Bronchial epithelial cell (primary cell): Measurements from ENCODE around the gene BCO1. TPM values are rescaled to one million over a fixed set of nuclear protein-coding genes. Genes with fewer than 3 reads are reported as not detected.

ENCODE experiments used
- DNase-seq: peaks from one replicate; pipeline ENCODE4 v3.0.0-alpha.2; 2010; ENCODE audit warnings: low read depth
- FAIRE-seq: peaks from 2 replicates; lab custom pipeline; 2011; peaks lifted over from hg19 to GRCh38; lab: Jason Lieb, UNC
- H3K27me3 ChIP-seq: 2 replicates; pipeline ENCODE4 v1.5.1; 2011; ENCODE audit warnings: low read length; ENCODE audit not compliant: control insufficient read depth, insufficient read depth
- H3K36me3 ChIP-seq: 2 replicates; pipeline ENCODE4 v1.5.1; 2011; ENCODE audit warnings: low read length; ENCODE audit not compliant: control insufficient read depth, insufficient read depth
- H3K4me3 ChIP-seq: 2 replicates; pipeline ENCODE4 v1.5.1; 2011; ENCODE audit warnings: mild to moderate bottlenecking, low read depth, low read length, control low read depth
- CTCF ChIP-seq: IDR thresholded peaks from 2 replicates; pipeline ENCODE4 v1.5.1; 2011; ENCODE audit warnings: mild to moderate bottlenecking, moderate library complexity, low read length, control low read depth, inconsistent platforms; ENCODE audit not compliant: insufficient read depth, severe bottlenecking
- total RNA-seq: library from RNA; depleted of rRNA; stranded (reverse); fragments of >200 nt; gene quantifications from 2 replicates; pipeline ENCODE4 v1.2.1, GENCODE V29; 2014

Gene BCO1
- total RNA-seq, 1 donor from 2014 or later: not detected

- Histone ChIP-seq H3K4me3 (no peak overlapping the region), H3K27me3 (no peaks in the 10 kb centered on the region), H3K36me3 (no peaks in the 10 kb centered on the region)
- FAIRE-seq (no peak), DNase-seq (no peak)
- TF ChIP-seq CTCF: no peak
Measured at GRCh38 chr16:81268509-81268908, 30.0 kb downstream of the BCO1 start.

GRCh38 chr16:81273223-81273950 lies 34.9 kb downstream of the BCO1 start:
- Histone ChIP-seq H3K4me3 (no peak overlapping the region), H3K36me3 (no peaks in the 10 kb centered on the region), H3K27me3 (no peaks in the 10 kb centered on the region)
- FAIRE-seq (no peak), DNase-seq (no peak)
- TF ChIP-seq CTCF: no peak

GRCh38 chr16:81275064-81275532 lies 36.6 kb downstream of the BCO1 start:
- no peak for TF ChIP-seq CTCF
- no peak for FAIRE-seq
- no peak for DNase-seq

GRCh38 chr16:81275795-81276194 lies 37.3 kb downstream of the BCO1 start:
- Histone ChIP-seq H3K27me3 (no peaks in the 10 kb centered on the region), H3K36me3 (no peaks in the 10 kb centered on the region), H3K4me3 (no peak overlapping the region)
- DNase-seq (no peak), FAIRE-seq (no peak)
- TF ChIP-seq CTCF: no peak

More at GRCh38 chr16:81275064-81275532, 36.6 kb downstream of the BCO1 start:
- H3K36me3 ChIP-seq: no peaks in the 10 kb centered on the region
- H3K4me3 ChIP-seq: no peak overlapping the region
- H3K27me3 ChIP-seq: no peaks in the 10 kb centered on the region

- TF ChIP-seq CTCF: no peak
Measured at GRCh38 chr16:81276323-81276722, 37.8 kb downstream of the BCO1 start.

More at GRCh38 chr16:81276323-81276722, 37.8 kb downstream of the BCO1 start:
- no peak for FAIRE-seq
- Histone ChIP-seq H3K36me3 (no peaks in the 10 kb centered on the region), H3K4me3 (no peak overlapping the region), H3K27me3 (no peaks in the 10 kb centered on the region)
- no peak for DNase-seq
